ENCODE results near the gene ACP2. TPM values are rescaled to one million over a fixed set of nuclear protein-coding genes. Genes with fewer than 3 reads are reported as not detected.
"Not testable (repeated sequence)": the region's sequence is repeated elsewhere in the genome, so short reads cannot be mapped to it uniquely, and the experiment has no call there.

The ACP2 gene
- polyA plus RNA-seq, 4 donors = 44.1 to 91.4 (median 51.0) TPM

DNA sequence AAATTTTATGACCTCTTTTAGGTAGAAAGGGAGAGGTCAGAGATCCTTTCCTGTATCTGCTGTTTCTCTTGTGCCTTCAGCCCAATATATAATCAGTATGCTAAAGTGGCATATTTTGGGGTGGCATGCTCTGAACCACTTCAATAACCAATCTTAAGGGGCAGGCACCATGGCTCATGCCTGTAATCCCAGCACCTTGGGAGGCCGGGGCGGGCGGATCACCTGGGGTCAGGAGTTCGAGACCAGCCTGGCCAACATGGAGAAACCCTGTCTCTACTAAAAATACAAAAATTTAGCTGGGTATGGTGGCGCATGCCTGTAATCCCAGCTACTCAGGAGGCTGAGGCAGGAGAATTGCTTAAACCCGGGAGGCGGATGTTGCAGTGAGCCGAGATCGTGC is 50.5 kb downstream of the ACP2 start:
- not testable (repeated sequence) for H3K27me3 ChIP-seq (ENCODE audit: control insufficient read depth in 3 of 3, insufficient read depth in 3 of 3, low read length in 3 of 3); DNase-seq; H3K9me3 ChIP-seq (ENCODE audit: control insufficient read depth in 2 of 2, insufficient read depth in 1 of 2, low read depth in 1 of 2, low read length in 1 of 2); H3K36me3 ChIP-seq (ENCODE audit: control insufficient read depth in 3 of 3, insufficient read depth in 2 of 3, low read depth in 1 of 3, low read length in 3 of 3); FAIRE-seq; H3K4me3 ChIP-seq (ENCODE audit: low read depth in 1 of 3, low read length in 3 of 3); H3K27ac ChIP-seq (ENCODE audit: low read depth in 1 of 3, low read length in 2 of 3); H3K4me1 ChIP-seq (ENCODE audit: control insufficient read depth in 3 of 3, insufficient read depth in 2 of 3, low read depth in 1 of 3, low read length in 2 of 3)
- whole genome bisulfite sequencing, 3 donors = 90 to 94% (median 90%) methylated on average over 9 of the region's 9 CpGs

DNA sequence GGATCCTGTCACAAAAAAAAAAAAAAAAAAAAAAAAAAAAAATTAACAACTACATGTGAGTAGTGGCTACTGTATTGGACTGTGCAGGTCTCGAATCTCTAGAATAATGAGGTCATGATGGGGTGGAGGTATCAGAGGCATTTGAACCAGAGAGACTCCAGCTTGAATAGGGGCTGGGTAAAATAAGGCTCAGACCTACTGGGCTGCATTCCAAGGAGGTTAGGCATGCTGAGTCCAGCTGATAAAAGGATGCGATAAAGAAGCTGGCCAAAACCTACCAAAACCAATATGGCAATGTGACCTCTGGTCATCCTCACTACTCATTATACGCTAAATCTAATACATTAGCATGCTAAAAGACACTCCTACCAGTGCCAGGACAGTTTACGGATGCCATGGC is 56.5 kb downstream of the ACP2 start:
- FAIRE-seq = no peak
- DNase-seq = no peak
- H3K27me3 ChIP-seq (ENCODE audit: control insufficient read depth in 3 of 3, insufficient read depth in 3 of 3, low read length in 3 of 3) = no peaks in the 10 kb centered on the region
- no peaks in the 10 kb centered on the region for H3K9me3 ChIP-seq (ENCODE audit: control insufficient read depth in 2 of 2, insufficient read depth in 1 of 2, low read depth in 1 of 2, low read length in 1 of 2)
- no peak overlapping the region for H3K4me3 ChIP-seq (ENCODE audit: low read depth in 1 of 3, low read length in 3 of 3)
- no peaks in the 10 kb centered on the region for H3K36me3 ChIP-seq (ENCODE audit: control insufficient read depth in 3 of 3, insufficient read depth in 2 of 3, low read depth in 1 of 3, low read length in 3 of 3)
- 85 to 86% (median 86%) methylated on average over 4 of the region's 4 CpGs for WGBS, 3 donors
- no peak overlapping the region for H3K27ac ChIP-seq (ENCODE audit: low read depth in 1 of 3, low read length in 2 of 3)
- H3K4me1 ChIP-seq (ENCODE audit: control insufficient read depth in 3 of 3, insufficient read depth in 2 of 3, low read depth in 1 of 3, low read length in 2 of 3) = peaks cover 0 to 34% (median 4%) of the 10 kb centered on the region in 3 donors

DNA sequence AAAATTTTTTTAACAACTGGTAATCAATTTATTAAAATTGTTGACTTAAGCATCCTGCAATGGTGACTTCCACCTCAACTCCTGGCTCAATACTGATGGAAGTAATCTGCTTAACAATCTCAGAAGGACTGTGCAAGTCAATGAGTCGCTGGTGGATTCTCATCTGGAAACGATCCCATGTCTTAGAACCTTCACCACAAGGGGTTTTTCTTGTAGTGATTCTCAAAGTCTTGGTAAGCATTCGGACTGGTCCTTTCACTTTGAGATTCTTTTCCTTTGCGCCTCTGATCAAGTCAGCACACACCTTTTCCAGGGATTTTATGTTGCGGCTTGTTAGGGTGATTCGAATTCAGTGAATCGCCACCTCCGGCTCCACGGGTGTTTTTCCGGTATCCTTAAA is 57.5 kb downstream of the ACP2 start:
- H3K36me3 ChIP-seq (ENCODE audit: control insufficient read depth in 3 of 3, insufficient read depth in 2 of 3, low read depth in 1 of 3, low read length in 3 of 3); FAIRE-seq; H3K27me3 ChIP-seq (ENCODE audit: control insufficient read depth in 3 of 3, insufficient read depth in 3 of 3, low read length in 3 of 3); H3K27ac ChIP-seq (ENCODE audit: low read depth in 1 of 3, low read length in 2 of 3); DNase-seq; H3K9me3 ChIP-seq (ENCODE audit: control insufficient read depth in 2 of 2, insufficient read depth in 1 of 2, low read depth in 1 of 2, low read length in 1 of 2); H3K4me3 ChIP-seq (ENCODE audit: low read depth in 1 of 3, low read length in 3 of 3): not testable (repeated sequence)
- WGBS, 3 donors = 87 to 93% (median 88%) methylated on average over 10 of the region's 10 CpGs
- H3K4me1 ChIP-seq (ENCODE audit: control insufficient read depth in 3 of 3, insufficient read depth in 2 of 3, low read depth in 1 of 3, low read length in 2 of 3) = peaks cover 0 to 41% (median 8%) of the 10 kb centered on the region in 3 donors

Other genes with a start within 250 kb of the ACP2 start
- gene ARFGAP2, start 71.9 kb downstream of the ACP2 start, polyA plus RNA-seq = 10 to 100 TPM; 53.0 to 73.1 (median 64.4) TPM
- 10 to 100 TPM in 1 of 4 donors, 1 to 10 TPM in 3; 2.0 to 48.3 (median 5.7) TPM for gene PACSIN3, start 62.4 kb downstream of the ACP2 start, polyA plus RNA-seq
- 10 to 100 TPM; 25.1 to 39.4 (median 31.6) TPM for gene DDB2, start 33.8 kb downstream of the ACP2 start, polyA plus RNA-seq
- gene NR1H3, start 9.2 kb upstream of the ACP2 start, polyA plus RNA-seq = 100 to 1,000 TPM; 102 to 366 (median 199) TPM
- 10 to 100 TPM; 19.2 to 45.1 (median 25.8) TPM for gene MADD, start 21.3 kb upstream of the ACP2 start, polyA plus RNA-seq
- 1 to 10 TPM in 1 of 4 donors, under 1 TPM in 2, not detected in 1; 0.03 to 5.4 (median 0.04) TPM for gene MYBPC3, start 103.9 kb upstream of the ACP2 start, polyA plus RNA-seq
- gene SPI1, start 129.7 kb upstream of the ACP2 start, polyA plus RNA-seq = 10 to 100 TPM in 3 of 4 donors, 1 to 10 TPM in 1; 3.4 to 25.4 (median 12.0) TPM
- gene SLC39A13, start 159.8 kb upstream of the ACP2 start, polyA plus RNA-seq = 10 to 100 TPM in 2 of 4 donors, 1 to 10 TPM in 2; 7.8 to 30.9 (median 18.0) TPM
- 100 to 1,000 TPM in 3 of 4 donors, 10 to 100 TPM in 1; 88.0 to 156 (median 103) TPM for gene PSMC3, start 177.6 kb upstream of the ACP2 start, polyA plus RNA-seq
- gene RAPSN, start 200.3 kb upstream of the ACP2 start, polyA plus RNA-seq = under 1 TPM; 0.36 to 0.89 (median 0.66) TPM

All from small intestine (tissue), 7 donors.